HepG2 (cell line): ENCODE measurements around the gene ZNF212. TPM values are rescaled to one million over a fixed set of nuclear protein-coding genes. Genes with fewer than 3 reads are reported as not detected.

Experiments
- CBX2 ChIP-seq, 2 experiments: fragments of 200-600 bp in 1 of 2; sonication (generic); formaldehyde crosslinking in 1 of 2; IDR thresholded peaks; 2 replicates each; pipeline versions ENCODE4 v1.7.0 to v1.8.1; 2018 to 2022; ENCODE audit warnings: low read depth in 2 of 2, low read length in 1 of 2, mild to moderate bottlenecking in 1 of 2, missing genetic modification reagents in 1 of 2
- CENPX ChIP-seq: sonication (generic); formaldehyde crosslinking; IDR thresholded peaks from 2 replicates; pipeline ENCODE4 v1.9.0; 2021; ENCODE audit warnings: mild to moderate bottlenecking, missing genetic modification reagents, moderate library complexity
- GTF2F1 ChIP-seq: fragments of 150-350 bp; IDR thresholded peaks from 2 replicates; pipeline ENCODE4 v1.6.1; 2014; ENCODE audit warnings: low read length
- MED13 ChIP-seq: sonication (generic); formaldehyde crosslinking; IDR thresholded peaks from 2 replicates; pipeline ENCODE4 v1.5.0; 2020; ENCODE audit warnings: missing genetic modification reagents
- PHF8 ChIP-seq: sonication (generic); formaldehyde crosslinking; IDR thresholded peaks from 2 replicates; pipeline ENCODE4 v1.5.0; 2020; ENCODE audit warnings: missing genetic modification reagents
- SRSF4 ChIP-seq: fragments of 200-400 bp; formaldehyde crosslinking; IDR thresholded peaks from one replicate; pipeline ENCODE4 v1.6.1; 2018; ENCODE audit warnings: mild to moderate bottlenecking, low read depth, low read length, moderate library complexity; ENCODE audit not compliant: poor library complexity, severe bottlenecking
- ZKSCAN5 ChIP-seq: sonication (generic); formaldehyde crosslinking; IDR thresholded peaks from 2 replicates; pipeline ENCODE4 v1.5.1; 2020; ENCODE audit warnings: mild to moderate bottlenecking, missing genetic modification reagents
- ZKSCAN8 ChIP-seq: IDR thresholded peaks from 2 replicates; pipeline ENCODE4 v1.6.1; 2016; ENCODE audit warnings: borderline replicate concordance, missing genetic modification reagents, missing compliant biosample characterization
- ZNF17 ChIP-seq: sonication (generic); formaldehyde crosslinking; IDR thresholded peaks from 2 replicates; pipeline ENCODE4 v1.5.0; 2020; ENCODE audit warnings: mild to moderate bottlenecking, missing genetic modification reagents
- ZNF382 ChIP-seq: sonication (generic); formaldehyde crosslinking; IDR thresholded peaks from 2 replicates; pipeline ENCODE4 v1.5.0; 2020; ENCODE audit warnings: missing genetic modification reagents, mild to moderate bottlenecking, borderline replicate concordance
- ZSCAN29 ChIP-seq: sonication (generic); formaldehyde crosslinking; conservative IDR thresholded peaks from 2 replicates; pipeline ENCODE4 v1.4.0; 2020; ENCODE audit warnings: mild to moderate bottlenecking, missing genetic modification reagents
- polyA plus RNA-seq, 8 experiments: library from polyadenylated mRNA; depleted of rRNA in 3 of 8; stranded (reverse) in 7 of 8; unstranded in 1 of 8; fragments of >200 nt; fragmentation: Illumina TruSeq in 4 of 8; extraction: Trizol in 4 of 8; gene quantifications; 2 replicates each; pipeline versions ENCODE4 v1.2.1 to v1.2.3, GENCODE V29; 2011 to 2016; ENCODE audit warnings: low read depth in 4 of 8, missing spikeins in 1 of 8, mixed read lengths in 1 of 8; ENCODE audit not compliant: insufficient read depth in 1 of 8
- total RNA-seq, 5 experiments: library from RNA; depleted of rRNA; stranded (reverse); fragments of >200 nt; fragmentation: Illumina TruSeq; extraction: Trizol; gene quantifications; 2 replicates each; pipeline ENCODE4 v1.2.3, GENCODE V29; 2016; ENCODE audit warnings: low read depth in 1 of 5
- TF ChIP-seq, protein P1 (sequence below): sonication (generic); formaldehyde crosslinking; IDR thresholded peaks from 2 replicates; pipeline ENCODE4 v1.8.0; 2022; ENCODE audit warnings: mild to moderate bottlenecking, missing genetic modification reagents, borderline replicate concordance
- TF ChIP-seq, protein P2 (sequence below): sonication (generic); formaldehyde crosslinking; IDR thresholded peaks from 2 replicates; pipeline ENCODE4 v1.5.1; 2020; ENCODE audit warnings: mild to moderate bottlenecking, missing genetic modification reagents, moderate library complexity
- TF ChIP-seq, protein P3 (sequence below): sonication (generic); formaldehyde crosslinking; IDR thresholded peaks from 2 replicates; pipeline ENCODE4 v1.4.0; 2020; ENCODE audit warnings: missing genetic modification reagents, borderline replicate concordance
- TF ChIP-seq, protein P4 (sequence below): sonication (generic); formaldehyde crosslinking; IDR thresholded peaks from 2 replicates; pipeline ENCODE4 v1.5.0; 2020; ENCODE audit warnings: missing genetic modification reagents, mild to moderate bottlenecking, borderline replicate concordance
- TF ChIP-seq, protein P5 (sequence below): IDR thresholded peaks from 2 replicates; pipeline ENCODE4 v1.6.1; 2016

The ZNF212 gene
- total and polyA plus RNA-seq, 2 of the 13 experiments (the other 11 are each of a cell fraction or from before 2014, with no cell fraction given), result 2.6 to 3.8 TPM

DNA sequence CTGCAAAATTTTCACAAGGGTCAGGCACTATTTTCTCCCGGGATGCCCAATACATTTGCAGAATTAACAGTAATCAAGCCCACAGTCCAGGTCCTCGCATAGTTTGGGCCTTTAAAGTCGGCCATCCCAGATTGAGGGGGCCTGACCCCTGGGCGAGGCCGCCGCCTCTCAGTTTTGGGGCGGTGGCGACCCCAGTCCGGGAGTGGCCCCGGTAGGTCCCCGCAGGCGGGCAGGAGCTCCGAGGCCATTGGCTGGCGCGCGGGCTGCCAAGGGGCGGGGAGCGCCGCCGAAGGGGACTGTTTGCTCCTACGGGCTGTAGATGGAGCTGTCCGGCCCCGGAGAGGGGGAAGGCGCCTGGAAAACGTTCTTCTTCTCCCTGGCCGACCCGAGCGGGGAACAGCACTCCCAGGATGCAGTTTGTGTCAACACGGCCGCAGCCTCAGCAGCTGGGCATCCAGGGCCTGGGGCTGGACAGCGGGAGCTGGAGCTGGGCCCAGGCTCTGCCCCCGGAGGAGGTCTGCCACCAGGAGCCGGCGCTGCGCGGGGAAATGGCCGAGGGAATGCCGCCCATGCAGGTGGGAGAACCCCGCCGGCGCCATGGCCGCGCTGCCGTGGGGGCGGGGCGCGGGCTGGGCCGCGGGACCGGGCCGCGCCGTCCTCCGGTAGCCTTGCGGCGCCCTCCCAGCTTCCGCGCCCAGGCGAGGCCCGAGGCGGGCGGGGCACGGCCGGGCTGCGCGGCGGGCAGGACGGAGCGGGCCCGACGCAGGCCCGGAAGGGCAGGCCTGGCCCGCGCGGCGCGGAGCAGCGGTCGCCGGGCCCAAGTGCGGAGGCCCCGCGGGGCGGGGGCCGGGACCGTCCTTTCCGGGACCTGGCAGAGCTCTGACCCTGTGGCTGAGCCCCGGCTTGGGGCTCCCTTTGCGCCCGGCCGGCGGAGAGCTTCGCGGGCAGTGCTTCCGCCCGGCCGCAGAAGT is 44.0 kb upstream of the ZNF212 start, which contains the start of gene ZNF282 (continued):
- TF ChIP-seq, protein P1, sequence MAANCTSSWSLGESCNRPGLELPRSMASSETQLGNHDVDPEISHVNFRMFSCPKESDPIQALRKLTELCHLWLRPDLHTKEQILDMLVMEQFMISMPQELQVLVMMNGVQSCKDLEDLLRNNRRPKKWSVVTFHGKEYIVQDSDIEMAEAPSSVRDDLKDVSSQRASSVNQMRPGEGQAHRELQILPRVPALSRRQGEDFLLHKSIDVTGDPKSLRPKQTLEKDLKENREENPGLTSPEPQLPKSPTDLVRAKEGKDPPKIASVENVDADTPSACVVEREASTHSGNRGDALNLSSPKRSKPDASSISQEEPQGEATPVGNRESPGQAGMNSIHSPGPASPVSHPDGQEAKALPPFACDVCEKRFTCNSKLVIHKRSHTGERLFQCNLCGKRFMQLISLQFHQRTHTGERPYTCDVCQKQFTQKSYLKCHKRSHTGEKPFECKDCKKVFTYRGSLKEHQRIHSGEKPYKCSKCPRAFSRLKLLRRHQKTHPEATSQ (CRISPR knock-in tag), result no peak
- TF ChIP-seq CENPX (CRISPR knock-in tag), result no peak
- TF ChIP-seq, protein P2, sequence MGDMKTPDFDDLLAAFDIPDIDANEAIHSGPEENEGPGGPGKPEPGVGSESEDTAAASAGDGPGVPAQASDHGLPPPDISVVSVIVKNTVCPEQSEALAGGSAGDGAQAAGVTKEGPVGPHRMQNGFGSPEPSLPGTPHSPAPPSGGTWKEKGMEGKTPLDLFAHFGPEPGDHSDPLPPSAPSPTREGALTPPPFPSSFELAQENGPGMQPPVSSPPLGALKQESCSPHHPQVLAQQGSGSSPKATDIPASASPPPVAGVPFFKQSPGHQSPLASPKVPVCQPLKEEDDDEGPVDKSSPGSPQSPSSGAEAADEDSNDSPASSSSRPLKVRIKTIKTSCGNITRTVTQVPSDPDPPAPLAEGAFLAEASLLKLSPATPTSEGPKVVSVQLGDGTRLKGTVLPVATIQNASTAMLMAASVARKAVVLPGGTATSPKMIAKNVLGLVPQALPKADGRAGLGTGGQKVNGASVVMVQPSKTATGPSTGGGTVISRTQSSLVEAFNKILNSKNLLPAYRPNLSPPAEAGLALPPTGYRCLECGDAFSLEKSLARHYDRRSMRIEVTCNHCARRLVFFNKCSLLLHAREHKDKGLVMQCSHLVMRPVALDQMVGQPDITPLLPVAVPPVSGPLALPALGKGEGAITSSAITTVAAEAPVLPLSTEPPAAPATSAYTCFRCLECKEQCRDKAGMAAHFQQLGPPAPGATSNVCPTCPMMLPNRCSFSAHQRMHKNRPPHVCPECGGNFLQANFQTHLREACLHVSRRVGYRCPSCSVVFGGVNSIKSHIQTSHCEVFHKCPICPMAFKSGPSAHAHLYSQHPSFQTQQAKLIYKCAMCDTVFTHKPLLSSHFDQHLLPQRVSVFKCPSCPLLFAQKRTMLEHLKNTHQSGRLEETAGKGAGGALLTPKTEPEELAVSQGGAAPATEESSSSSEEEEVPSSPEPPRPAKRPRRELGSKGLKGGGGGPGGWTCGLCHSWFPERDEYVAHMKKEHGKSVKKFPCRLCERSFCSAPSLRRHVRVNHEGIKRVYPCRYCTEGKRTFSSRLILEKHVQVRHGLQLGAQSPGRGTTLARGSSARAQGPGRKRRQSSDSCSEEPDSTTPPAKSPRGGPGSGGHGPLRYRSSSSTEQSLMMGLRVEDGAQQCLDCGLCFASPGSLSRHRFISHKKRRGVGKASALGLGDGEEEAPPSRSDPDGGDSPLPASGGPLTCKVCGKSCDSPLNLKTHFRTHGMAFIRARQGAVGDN (CRISPR knock-in tag), result peak; percentile 86
- no peak for TF ChIP-seq SRSF4
- TF ChIP-seq CBX2 (IDR thresholded peaks at IDR 0.05; ENCODE audit: low read depth, low read length), result no peak
- no peak for TF ChIP-seq CBX2 (CRISPR knock-in tag; IDR thresholded peaks at IDR 0.05; ENCODE audit: low read depth)
- no peak for TF ChIP-seq ZKSCAN8
- TF ChIP-seq, protein P3, sequence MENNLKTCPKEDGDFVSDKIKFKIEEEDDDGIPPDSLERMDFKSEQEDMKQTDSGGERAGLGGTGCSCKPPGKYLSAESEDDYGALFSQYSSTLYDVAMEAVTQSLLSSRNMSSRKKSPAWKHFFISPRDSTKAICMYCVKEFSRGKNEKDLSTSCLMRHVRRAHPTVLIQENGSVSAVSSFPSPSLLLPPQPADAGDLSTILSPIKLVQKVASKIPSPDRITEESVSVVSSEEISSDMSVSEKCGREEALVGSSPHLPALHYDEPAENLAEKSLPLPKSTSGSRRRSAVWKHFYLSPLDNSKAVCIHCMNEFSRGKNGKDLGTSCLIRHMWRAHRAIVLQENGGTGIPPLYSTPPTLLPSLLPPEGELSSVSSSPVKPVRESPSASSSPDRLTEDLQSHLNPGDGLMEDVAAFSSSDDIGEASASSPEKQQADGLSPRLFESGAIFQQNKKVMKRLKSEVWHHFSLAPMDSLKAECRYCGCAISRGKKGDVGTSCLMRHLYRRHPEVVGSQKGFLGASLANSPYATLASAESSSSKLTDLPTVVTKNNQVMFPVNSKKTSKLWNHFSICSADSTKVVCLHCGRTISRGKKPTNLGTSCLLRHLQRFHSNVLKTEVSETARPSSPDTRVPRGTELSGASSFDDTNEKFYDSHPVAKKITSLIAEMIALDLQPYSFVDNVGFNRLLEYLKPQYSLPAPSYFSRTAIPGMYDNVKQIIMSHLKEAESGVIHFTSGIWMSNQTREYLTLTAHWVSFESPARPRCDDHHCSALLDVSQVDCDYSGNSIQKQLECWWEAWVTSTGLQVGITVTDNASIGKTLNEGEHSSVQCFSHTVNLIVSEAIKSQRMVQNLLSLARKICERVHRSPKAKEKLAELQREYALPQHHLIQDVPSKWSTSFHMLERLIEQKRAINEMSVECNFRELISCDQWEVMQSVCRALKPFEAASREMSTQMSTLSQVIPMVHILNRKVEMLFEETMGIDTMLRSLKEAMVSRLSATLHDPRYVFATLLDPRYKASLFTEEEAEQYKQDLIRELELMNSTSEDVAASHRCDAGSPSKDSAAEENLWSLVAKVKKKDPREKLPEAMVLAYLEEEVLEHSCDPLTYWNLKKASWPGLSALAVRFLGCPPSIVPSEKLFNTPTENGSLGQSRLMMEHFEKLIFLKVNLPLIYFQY (CRISPR knock-in tag), result peak; percentile 61
- peak; percentile 96 for TF ChIP-seq PHF8 (CRISPR knock-in tag)
- TF ChIP-seq MED13 (CRISPR knock-in tag), result 0 out of 2 replicates have a peak, but pooled peaks have one; percentile 65
- TF ChIP-seq ZNF382 (CRISPR knock-in tag), result no peak
- 0 out of 2 replicates have a peak, but pooled peaks have one; percentile 38 for TF ChIP-seq ZKSCAN5 (CRISPR knock-in tag)
- TF ChIP-seq ZSCAN29 (CRISPR knock-in tag), result no peak
- no peak for TF ChIP-seq ZNF17 (CRISPR knock-in tag)
- TF ChIP-seq, protein P4, sequence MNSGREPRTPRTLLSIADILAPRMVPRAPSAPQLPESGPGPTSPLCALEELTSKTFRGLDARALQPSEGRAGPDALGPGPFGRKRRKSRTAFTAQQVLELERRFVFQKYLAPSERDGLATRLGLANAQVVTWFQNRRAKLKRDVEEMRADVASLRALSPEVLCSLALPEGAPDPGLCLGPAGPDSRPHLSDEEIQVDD (CRISPR knock-in tag), result no peak
- TF ChIP-seq GTF2F1, result no peak
- TF ChIP-seq, protein P5, sequence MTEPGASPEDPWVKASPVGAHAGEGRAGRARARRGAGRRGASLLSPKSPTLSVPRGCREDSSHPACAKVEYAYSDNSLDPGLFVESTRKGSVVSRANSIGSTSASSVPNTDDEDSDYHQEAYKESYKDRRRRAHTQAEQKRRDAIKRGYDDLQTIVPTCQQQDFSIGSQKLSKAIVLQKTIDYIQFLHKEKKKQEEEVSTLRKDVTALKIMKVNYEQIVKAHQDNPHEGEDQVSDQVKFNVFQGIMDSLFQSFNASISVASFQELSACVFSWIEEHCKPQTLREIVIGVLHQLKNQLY, result no peak
